ENCODE results near the gene XPO4. TPM values are rescaled to one million over a fixed set of nuclear protein-coding genes. Genes with fewer than 3 reads are reported as not detected.

Gene XPO4
- total RNA-seq, 2 experiments from 2014 or later = 22.8 to 26.4 TPM

DNA sequence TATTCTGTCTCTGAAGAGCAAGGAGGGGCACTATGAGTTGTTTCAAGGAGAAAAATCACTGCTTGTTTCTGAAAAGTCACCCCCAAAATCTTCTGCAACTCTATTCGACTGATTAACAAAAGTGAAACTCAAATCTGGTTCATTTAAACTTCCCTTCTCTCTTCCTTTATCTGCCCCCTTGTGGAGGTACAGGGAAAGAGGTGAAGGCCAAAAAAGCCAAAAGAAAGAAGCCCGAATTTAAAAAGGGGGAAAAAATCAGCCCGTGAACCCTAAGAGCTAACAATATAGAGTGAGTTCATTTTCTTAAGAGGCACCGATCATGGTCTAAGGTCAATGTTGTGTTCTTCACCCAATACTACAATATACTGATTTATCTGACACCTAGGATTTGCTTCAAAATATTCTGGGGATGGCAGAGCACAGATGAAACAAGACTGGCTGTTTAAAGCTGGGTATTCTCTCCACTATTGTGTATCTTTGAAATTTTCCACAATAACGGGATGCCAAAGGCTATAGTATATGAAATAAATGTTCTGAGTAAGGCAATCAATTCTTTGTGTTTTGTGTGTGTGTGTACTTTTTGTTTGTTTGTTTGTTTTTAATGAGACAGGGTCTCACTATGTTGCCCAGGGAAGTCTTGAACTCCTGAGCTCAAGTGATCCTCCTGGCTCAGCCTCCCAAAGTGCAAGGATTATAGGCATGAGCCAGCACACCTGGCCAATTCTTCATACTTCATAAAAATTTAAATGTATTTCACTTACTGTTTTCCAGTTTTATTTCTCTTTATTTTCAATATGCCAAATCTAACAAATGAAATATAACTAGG lies 73.8 kb downstream of the XPO4 start:
- ChIA-PET CTCF (interaction anchor here (0.6 to 4.4 kb wide), 34 partner anchors 9 to 473 kb away, joined by 3 to 26 read pairs (median 4); no protein-coding TSS in a partner anchor), POLR2A (no interaction called here)
- intact Hi-C loops (cut with DNase I, micrococcal nuclease) = loop anchor here (1.0 to 5.0 kb wide), 6 partner anchors 97 to 631 kb away; no protein-coding TSS in a partner anchor
- no peak overlapping the region for H3K4me3 Mint-ChIP-seq
- peak; percentile 36 for DNase-seq
- no peaks in the 10 kb centered on the region for H3K9me3 Mint-ChIP-seq (ENCODE audit: low read depth)
- H3K27me3 Mint-ChIP-seq = no peaks in the 10 kb centered on the region
- peaks cover 6% of the 10 kb centered on the region for H3K4me1 Mint-ChIP-seq
- peak; percentile 72 for ATAC-seq
- no peak overlapping the region for H3K27ac Mint-ChIP-seq
- H3K36me3 Mint-ChIP-seq (ENCODE audit: low read depth) = peaks cover 8% of the 10 kb centered on the region

GRCh38 chr13:20826843-20827560 lies 75.5 kb downstream of the XPO4 start:
- intact Hi-C loops (cut with DNase I, micrococcal nuclease) = loop anchor here (5.0 kb wide), 2 partner anchors 100 to 630 kb away; no protein-coding TSS in a partner anchor
- CTCF ChIA-PET = interaction anchor here (0.7 to 4.4 kb wide), 7 partner anchors 11 to 335 kb away, joined by 3 to 26 read pairs (median 9); no protein-coding TSS in a partner anchor
- no peak overlapping the region for H3K27ac Mint-ChIP-seq

DNA sequence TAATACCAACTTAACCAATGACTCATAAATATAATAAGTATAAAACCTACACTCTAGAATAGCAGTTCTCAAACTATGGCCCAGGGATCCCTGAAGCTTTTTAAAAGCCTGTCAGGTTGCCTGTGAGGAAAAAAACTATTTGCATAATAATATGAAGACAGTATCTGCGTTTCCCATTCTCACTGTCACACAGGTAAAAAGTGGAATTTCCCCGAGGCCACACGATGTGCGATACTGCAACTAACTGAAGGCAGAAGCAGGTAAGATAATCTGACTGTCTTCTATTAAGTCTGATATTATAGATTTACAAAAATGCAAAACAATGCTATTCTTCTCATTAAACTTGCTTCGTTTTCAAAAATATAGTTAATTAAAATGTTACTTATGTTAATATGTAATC lies 76.2 kb downstream of the XPO4 start:
- Mint-ChIP-seq H3K27me3 (no peaks in the 10 kb centered on the region), H3K9me3 (ENCODE audit: low read depth) (no peaks in the 10 kb centered on the region), H3K4me1 (peaks cover 10% of the 10 kb centered on the region), H3K27ac (no peak overlapping the region), H3K4me3 (no peak overlapping the region), H3K36me3 (ENCODE audit: low read depth) (peaks cover 14% of the 10 kb centered on the region)
- DNase-seq (no peak), ATAC-seq (no peak)
- intact Hi-C loops (cut with DNase I, micrococcal nuclease) = loop anchor here (5.0 kb wide), 2 partner anchors 101 to 629 kb away; no protein-coding TSS in a partner anchor
- POLR2A ChIA-PET = no interaction called here
- CTCF ChIA-PET = interaction anchor here (0.7 to 4.4 kb wide), 4 partner anchors 10 to 335 kb away, joined by 3 to 26 read pairs (median 12); no protein-coding TSS in a partner anchor

More at GRCh38 chr13:20826843-20827560, 75.5 kb downstream of the XPO4 start:
- no peak for DNase-seq
- H3K4me3 Mint-ChIP-seq = no peak overlapping the region
- H3K4me1 Mint-ChIP-seq = peaks cover 6% of the 10 kb centered on the region
- ATAC-seq = no peak
- H3K27me3 Mint-ChIP-seq = no peaks in the 10 kb centered on the region
- H3K9me3 Mint-ChIP-seq (ENCODE audit: low read depth) = no peaks in the 10 kb centered on the region
- POLR2A ChIA-PET = no interaction called here
- peaks cover 12% of the 10 kb centered on the region for H3K36me3 Mint-ChIP-seq (ENCODE audit: low read depth)

- Mint-ChIP-seq H3K36me3 (ENCODE audit: low read depth) (peaks cover 18% of the 10 kb centered on the region), H3K4me3 (no peak overlapping the region), H3K27me3 (no peaks in the 10 kb centered on the region), H3K27ac (no peak overlapping the region), H3K9me3 (ENCODE audit: low read depth) (no peaks in the 10 kb centered on the region), H3K4me1 (peaks cover 18% of the 10 kb centered on the region)
- POLR2A ChIA-PET = interaction anchor here (0.7 kb wide), 1 partner anchor 75 kb away, joined by 3 read pairs; no protein-coding TSS in a partner anchor
- no peak for ATAC-seq
- CTCF ChIA-PET = interaction anchor here (0.7 to 0.9 kb wide), 2 partner anchors 10 to 43 kb away, joined by 3 read pairs; no protein-coding TSS in a partner anchor
- intact Hi-C loops (cut with DNase I, micrococcal nuclease) = loop anchor here (5.0 kb wide), 2 partner anchors 102 to 628 kb away; no protein-coding TSS in a partner anchor
- DNase-seq = no peak
Observed at GRCh38 chr13:20825477-20825875, 77.1 kb downstream of the XPO4 start.

- intact Hi-C loops (cut with DNase I, micrococcal nuclease) = loop anchor here (5.0 kb wide), 3 partner anchors 43 to 628 kb away; no protein-coding TSS in a partner anchor
- DNase-seq = no peak
- POLR2A ChIA-PET = interaction anchor here (0.7 kb wide), 1 partner anchor 75 kb away, joined by 3 read pairs; no protein-coding TSS in a partner anchor
- H3K27ac Mint-ChIP-seq = no peak overlapping the region
- peaks cover 18% of the 10 kb centered on the region for H3K4me1 Mint-ChIP-seq
- no peak overlapping the region for H3K4me3 Mint-ChIP-seq
- no peaks in the 10 kb centered on the region for H3K27me3 Mint-ChIP-seq
- H3K9me3 Mint-ChIP-seq (ENCODE audit: low read depth) = no peaks in the 10 kb centered on the region
- peaks cover 18% of the 10 kb centered on the region for H3K36me3 Mint-ChIP-seq (ENCODE audit: low read depth)
- CTCF ChIA-PET = interaction anchor here (0.6 to 1.5 kb wide), 7 partner anchors 8 to 336 kb away, joined by 3 to 4 read pairs (median 3); no protein-coding TSS in a partner anchor
- ATAC-seq = no peak
Observed at GRCh38 chr13:20824762-20825476, 77.6 kb downstream of the XPO4 start.

GRCh38 chr13:20823071-20823470 lies 79.5 kb downstream of the XPO4 start:
- CTCF ChIA-PET = interaction anchor here (0.8 kb wide), 1 partner anchor 30 kb away, joined by 3 read pairs; no protein-coding TSS in a partner anchor
- no peak for DNase-seq
- Mint-ChIP-seq H3K4me1 (peaks cover 12% of the 10 kb centered on the region), H3K36me3 (ENCODE audit: low read depth) (peaks cover 22% of the 10 kb centered on the region), H3K27me3 (no peaks in the 10 kb centered on the region), H3K27ac (no peak overlapping the region), H3K9me3 (ENCODE audit: low read depth) (no peaks in the 10 kb centered on the region), H3K4me3 (no peak overlapping the region)
- POLR2A ChIA-PET = no interaction called here
- intact Hi-C loops (cut with DNase I, micrococcal nuclease) = loop anchor here in 1 of 2 experiments (5.0 kb wide), 1 partner anchor 41 kb away; no protein-coding TSS in a partner anchor
- ATAC-seq = no peak

GRCh38 chr13:20822406-20822805 lies 80.1 kb downstream of the XPO4 start:
- H3K4me3 Mint-ChIP-seq = no peak overlapping the region
- intact Hi-C loops (cut with DNase I, micrococcal nuclease) = loop anchor here in 1 of 2 experiments (5.0 kb wide), 1 partner anchor 40 kb away; no protein-coding TSS in a partner anchor
- DNase-seq (no peak), ATAC-seq (no peak)
- POLR2A ChIA-PET = no interaction called here
- peaks cover 12% of the 10 kb centered on the region for H3K4me1 Mint-ChIP-seq
- H3K27me3 Mint-ChIP-seq = no peaks in the 10 kb centered on the region
- no peak overlapping the region for H3K27ac Mint-ChIP-seq
- CTCF ChIA-PET = interaction anchor here (0.8 to 2.9 kb wide), 3 partner anchors 10 to 329 kb away, joined by 3 to 11 read pairs (median 5); no protein-coding TSS in a partner anchor
- no peaks in the 10 kb centered on the region for H3K9me3 Mint-ChIP-seq (ENCODE audit: low read depth)
- H3K36me3 Mint-ChIP-seq (ENCODE audit: low read depth) = peaks cover 22% of the 10 kb centered on the region

DNA sequence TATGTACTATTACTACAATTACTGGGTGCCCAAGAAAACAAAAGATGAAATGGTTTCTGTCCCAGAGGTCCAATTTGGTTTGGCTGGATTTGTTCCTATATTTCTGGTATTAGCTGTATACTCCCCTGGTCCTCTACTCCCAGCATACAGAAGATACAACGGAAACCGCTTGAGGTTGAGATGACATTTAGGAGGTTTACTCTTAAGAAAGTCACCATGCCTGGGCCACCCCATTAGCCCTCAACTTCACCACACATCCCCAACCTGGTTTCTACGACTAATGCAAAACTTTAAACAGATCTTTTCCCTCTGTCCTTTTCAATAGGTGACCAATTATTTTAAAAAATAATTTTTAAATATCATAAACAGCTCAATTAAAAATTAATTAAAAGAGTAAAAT lies 82.8 kb downstream of the XPO4 start:
- H3K27ac Mint-ChIP-seq = no peak overlapping the region
- ATAC-seq (no peak), DNase-seq (no peak)
- ChIA-PET POLR2A (no interaction called here), CTCF (interaction anchor here (0.6 to 2.9 kb wide), 5 partner anchors 9 to 326 kb away, joined by 3 to 14 read pairs (median 4); no protein-coding TSS in a partner anchor)
- H3K4me3 Mint-ChIP-seq = no peak overlapping the region
- H3K9me3 Mint-ChIP-seq (ENCODE audit: low read depth) = no peaks in the 10 kb centered on the region
- H3K4me1 Mint-ChIP-seq = peaks cover 12% of the 10 kb centered on the region
- peaks cover 25% of the 10 kb centered on the region for H3K36me3 Mint-ChIP-seq (ENCODE audit: low read depth)
- intact Hi-C loops (cut with DNase I, micrococcal nuclease) = loop anchor here in 1 of 2 experiments (5.0 kb wide), 1 partner anchor 37 kb away; no protein-coding TSS in a partner anchor
- no peaks in the 10 kb centered on the region for H3K27me3 Mint-ChIP-seq

- Mint-ChIP-seq H3K27me3 (no peaks in the 10 kb centered on the region), H3K27ac (no peak overlapping the region), H3K4me3 (no peak overlapping the region), H3K36me3 (ENCODE audit: low read depth) (peaks cover 26% of the 10 kb centered on the region), H3K4me1 (peaks cover under 1% of the 10 kb centered on the region), H3K9me3 (ENCODE audit: low read depth) (no peaks in the 10 kb centered on the region)
- intact Hi-C loops (cut with DNase I, micrococcal nuclease) = no loop called here
- CTCF ChIA-PET = interaction anchor here (0.7 to 3.6 kb wide), 4 partner anchors 10 to 755 kb away, joined by 3 to 26 read pairs (median 4); no protein-coding TSS in a partner anchor
- POLR2A ChIA-PET = no interaction called here
- DNase-seq (no peak), ATAC-seq (no peak)
Observed at GRCh38 chr13:20815464-20815863, 87.1 kb downstream of the XPO4 start.

DNA sequence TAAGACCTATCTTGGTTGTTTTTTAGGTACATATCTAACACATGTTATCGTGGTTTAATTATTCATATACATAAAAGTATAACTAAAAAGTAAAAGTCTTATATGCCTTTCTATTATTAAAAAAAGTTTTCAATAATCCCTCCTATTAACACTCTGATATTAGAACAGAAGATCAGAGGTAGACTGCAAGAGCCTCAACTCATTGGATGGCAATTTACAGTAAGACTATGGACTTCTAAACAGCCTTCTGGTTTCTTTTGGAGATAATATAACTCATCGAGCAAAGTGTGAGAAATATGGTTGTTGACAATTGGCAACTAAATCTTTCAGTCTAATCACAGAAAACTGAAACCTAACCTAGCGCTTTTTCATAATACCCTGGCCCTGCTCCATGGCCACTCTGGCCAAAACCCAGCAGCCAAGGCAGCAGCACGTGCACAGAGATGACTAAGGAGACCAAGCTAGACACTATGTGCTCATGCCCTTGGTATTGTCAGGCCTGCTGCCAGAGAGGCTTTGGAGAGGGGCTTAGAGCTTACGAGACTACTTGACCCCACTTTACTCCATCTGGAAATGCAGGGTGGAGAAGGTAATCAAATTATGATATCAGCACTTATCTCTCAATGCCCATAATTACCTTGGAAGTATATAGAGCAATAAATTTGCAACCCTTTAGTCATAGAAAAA lies 88.2 kb downstream of the XPO4 start:
- no peaks in the 10 kb centered on the region for H3K27me3 Mint-ChIP-seq
- DNase-seq = no peak
- ChIA-PET POLR2A (no interaction called here), CTCF (interaction anchor here (0.8 to 3.6 kb wide), 3 partner anchors 11 to 92 kb away, joined by 3 to 26 read pairs (median 3); no protein-coding TSS in a partner anchor)
- H3K4me1 Mint-ChIP-seq = no peaks in the 10 kb centered on the region
- intact Hi-C loops (cut with DNase I, micrococcal nuclease) = no loop called here
- no peak for ATAC-seq
- H3K27ac Mint-ChIP-seq = no peak overlapping the region
- no peaks in the 10 kb centered on the region for H3K9me3 Mint-ChIP-seq (ENCODE audit: low read depth)
- no peak overlapping the region for H3K4me3 Mint-ChIP-seq
- peaks cover 24% of the 10 kb centered on the region for H3K36me3 Mint-ChIP-seq (ENCODE audit: low read depth)
